GM15510 (cell line): ENCODE results near the gene NFE2L1.

Experiments
- POLR2A ChIP-seq: IDR thresholded peaks from 3 replicates; pipeline ENCODE4 v1.6.1; 2011; ENCODE audit warnings: borderline replicate concordance; ENCODE audit not compliant: insufficient read length; ENCODE audit errors: extremely low read depth

The NFE2L1 gene, protein sequence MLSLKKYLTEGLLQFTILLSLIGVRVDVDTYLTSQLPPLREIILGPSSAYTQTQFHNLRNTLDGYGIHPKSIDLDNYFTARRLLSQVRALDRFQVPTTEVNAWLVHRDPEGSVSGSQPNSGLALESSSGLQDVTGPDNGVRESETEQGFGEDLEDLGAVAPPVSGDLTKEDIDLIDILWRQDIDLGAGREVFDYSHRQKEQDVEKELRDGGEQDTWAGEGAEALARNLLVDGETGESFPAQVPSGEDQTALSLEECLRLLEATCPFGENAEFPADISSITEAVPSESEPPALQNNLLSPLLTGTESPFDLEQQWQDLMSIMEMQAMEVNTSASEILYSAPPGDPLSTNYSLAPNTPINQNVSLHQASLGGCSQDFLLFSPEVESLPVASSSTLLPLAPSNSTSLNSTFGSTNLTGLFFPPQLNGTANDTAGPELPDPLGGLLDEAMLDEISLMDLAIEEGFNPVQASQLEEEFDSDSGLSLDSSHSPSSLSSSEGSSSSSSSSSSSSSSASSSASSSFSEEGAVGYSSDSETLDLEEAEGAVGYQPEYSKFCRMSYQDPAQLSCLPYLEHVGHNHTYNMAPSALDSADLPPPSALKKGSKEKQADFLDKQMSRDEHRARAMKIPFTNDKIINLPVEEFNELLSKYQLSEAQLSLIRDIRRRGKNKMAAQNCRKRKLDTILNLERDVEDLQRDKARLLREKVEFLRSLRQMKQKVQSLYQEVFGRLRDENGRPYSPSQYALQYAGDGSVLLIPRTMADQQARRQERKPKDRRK

DNA sequence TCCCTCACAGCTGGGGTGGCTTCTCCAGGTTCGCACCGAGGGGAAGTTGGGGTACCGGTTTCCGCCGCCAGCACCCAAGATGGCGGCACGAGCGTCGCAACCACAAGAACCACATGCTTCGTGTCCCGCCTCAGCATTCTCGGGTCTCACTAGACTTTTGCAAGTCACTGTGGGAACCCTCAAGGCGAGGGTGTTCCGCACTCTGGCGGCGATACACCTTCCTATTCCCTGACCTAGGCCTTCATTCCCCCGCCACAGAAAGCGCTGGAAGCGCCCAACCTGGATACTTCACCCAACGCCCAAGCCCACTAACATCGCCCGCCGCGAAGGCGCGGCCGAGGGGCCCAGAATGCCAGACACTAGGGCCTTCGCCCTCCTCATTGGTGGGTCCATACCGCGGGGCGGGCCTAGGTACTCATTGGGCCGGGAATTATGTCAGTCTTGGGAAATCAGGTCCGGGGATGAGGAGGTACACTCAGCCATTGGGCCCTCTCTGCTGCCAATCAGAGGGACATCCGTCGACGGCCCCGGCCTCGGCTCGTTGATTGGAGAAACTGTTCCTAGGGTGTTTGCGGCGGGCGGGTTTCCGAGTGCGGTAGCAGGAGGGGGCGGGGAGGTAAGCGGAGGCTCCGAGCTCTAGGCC lies at the start of gene NFE2L1:
TSS of gene NFE2L1 (plus strand) at position 619 of the 643 bp plus-strand sequence. CDS start 2,760 bp downstream, outside the sequence.
- peak; percentile 79 for TF ChIP-seq POLR2A

DNA sequence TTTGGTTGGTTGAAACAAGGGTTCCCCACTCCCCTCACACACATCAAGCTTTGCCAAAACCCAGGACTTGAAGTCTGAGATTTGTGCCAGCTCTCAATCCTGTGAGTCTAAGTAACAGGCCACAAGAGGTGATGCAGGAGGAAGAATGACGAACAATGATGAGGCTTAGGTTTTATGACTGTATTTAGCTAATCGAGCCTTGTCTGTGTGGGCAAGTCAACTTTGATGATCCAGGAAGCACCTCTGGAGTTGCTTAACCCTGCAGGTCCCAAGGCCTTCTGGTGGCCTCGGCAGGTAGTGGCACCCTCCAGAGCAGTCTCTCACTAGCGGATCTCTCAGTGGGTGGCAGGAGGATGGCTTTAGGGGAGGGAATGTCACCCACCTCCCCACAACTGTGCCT lies 48.6 kb upstream of the NFE2L1 start:
- TF ChIP-seq POLR2A, result no peak

DNA sequence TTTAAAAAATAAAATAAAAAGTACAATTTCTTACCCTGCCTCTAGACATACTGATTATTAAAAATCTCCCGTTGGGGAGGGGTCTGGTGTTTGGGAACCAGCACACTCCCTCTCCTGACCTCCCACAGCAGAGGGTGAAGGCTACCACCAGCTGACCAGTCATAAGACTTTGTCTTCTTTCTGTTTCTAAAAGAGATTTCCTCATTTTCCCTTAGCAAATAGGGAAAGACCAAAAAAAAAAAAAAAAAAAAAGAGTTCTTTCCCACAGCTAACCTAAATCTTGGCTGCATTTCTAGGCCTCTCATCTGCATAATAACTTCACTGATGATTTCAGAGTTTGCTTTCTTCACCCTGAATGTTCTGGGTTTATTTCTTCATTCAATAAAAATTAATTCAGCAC lies 47.0 kb upstream of the NFE2L1 start:
- TF ChIP-seq POLR2A, result no peak

DNA sequence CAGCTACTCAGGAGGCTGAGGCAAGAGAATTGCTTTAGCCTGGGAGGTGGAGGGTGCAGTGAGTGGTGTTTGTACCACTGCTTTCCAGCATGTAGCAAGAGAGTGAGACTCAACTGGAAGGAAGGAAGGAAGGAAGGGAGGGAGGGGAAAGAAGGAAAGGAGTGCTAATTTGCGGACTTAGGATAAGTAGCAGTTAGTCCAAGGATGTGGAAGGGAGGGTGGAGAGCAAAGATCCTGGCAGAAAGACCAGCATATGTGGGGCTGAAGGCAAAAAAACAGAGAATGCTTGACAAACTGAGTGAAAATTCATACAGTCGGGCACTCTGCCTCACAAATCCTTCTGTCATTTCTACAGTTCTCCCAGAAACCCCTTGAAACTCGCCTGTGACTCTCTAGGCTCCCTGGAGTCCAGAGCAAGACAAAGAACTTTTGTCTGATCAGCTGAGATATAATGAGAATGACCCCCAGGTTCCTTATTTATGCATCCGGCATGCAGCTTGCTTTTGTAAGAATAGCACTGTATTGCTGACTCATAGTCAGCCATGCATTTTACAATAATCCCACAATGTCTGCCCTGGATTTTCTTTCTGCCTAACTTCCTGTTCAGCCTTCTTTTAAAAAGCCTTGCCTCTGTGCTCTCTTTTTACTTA lies 45.8 kb upstream of the NFE2L1 start:
- no peak for TF ChIP-seq POLR2A

DNA sequence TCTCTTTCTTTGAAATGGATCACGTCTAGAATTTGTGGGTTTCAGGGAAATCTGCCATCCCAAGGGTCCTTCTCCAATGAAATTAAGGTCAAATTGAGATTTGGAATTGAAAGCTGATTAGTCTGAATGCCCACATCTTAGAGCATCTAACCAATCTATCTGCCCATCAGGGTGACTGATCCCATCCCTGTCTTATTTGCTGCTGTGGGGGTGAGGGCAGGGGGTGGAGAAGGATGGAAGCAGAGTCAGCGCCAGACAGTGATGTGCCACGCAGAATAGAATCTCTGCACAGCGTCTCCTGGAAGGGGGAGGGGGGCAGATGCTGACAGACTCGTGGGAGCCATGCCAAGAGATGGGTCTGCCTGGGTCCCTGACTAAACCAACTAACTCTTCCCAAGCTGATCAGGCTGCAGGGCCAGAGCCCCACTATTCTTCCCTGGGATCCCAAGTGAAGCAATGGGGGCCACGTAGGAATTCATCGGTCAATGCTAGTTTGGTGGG lies 45.2 kb upstream of the NFE2L1 start:
- no peak for TF ChIP-seq POLR2A

DNA sequence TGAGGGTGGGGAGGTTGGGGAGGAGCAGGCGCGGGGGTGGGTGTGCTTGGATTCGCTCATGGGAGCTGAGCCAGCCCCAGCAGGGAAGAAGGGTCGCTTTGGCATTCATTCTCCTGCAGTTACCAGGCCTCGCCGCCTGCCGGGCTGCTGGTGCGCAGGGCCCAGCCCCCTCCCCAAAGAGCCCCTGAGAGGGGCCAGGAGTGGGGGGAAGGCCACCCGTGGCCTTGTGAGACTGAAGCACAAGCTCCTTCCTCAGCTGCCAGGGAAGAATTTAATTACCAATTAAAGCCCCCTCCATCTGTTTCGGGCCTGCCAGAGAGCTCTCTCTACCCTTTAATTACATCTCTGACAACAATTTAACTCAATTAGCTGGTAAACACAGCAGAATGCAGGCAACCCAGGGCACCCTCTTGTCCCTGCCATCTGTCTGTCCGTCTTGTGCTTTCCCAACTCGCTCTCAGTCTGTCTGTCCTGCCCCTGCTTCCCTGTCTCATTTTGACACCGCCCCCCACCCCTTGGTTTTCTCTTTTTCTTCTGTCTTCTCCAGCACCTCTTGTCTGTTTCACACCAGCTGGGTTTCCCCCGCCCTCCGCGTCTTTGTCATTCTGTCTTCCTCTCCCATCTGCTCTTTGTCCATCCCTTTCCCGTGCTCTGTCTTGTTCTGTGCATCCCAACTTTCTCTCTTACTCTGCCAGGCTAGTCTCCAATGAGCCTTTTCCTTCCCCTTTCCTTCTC lies 44.6 kb upstream of the NFE2L1 start:
- no peak for TF ChIP-seq POLR2A

DNA sequence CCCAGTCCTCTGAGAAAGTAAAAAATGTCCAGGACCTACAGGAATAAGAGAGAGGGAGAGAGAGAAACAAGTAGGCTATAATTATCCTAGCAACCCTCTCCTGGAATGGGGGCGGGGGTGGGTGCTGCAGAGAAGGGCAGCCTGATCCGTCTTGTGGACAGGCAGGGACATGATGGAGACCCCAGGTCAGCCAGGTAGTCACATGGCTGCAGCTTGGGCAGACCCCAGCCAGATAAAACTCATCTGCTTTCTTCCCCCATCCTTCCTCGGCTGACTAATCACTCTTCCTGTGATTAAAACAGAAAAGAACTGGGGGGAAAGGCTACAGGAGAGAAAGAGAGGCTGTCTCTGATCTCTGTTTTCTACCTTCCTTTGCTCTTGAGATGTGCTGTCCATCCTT lies 43.2 kb upstream of the NFE2L1 start:
- TF ChIP-seq POLR2A, result no peak

DNA sequence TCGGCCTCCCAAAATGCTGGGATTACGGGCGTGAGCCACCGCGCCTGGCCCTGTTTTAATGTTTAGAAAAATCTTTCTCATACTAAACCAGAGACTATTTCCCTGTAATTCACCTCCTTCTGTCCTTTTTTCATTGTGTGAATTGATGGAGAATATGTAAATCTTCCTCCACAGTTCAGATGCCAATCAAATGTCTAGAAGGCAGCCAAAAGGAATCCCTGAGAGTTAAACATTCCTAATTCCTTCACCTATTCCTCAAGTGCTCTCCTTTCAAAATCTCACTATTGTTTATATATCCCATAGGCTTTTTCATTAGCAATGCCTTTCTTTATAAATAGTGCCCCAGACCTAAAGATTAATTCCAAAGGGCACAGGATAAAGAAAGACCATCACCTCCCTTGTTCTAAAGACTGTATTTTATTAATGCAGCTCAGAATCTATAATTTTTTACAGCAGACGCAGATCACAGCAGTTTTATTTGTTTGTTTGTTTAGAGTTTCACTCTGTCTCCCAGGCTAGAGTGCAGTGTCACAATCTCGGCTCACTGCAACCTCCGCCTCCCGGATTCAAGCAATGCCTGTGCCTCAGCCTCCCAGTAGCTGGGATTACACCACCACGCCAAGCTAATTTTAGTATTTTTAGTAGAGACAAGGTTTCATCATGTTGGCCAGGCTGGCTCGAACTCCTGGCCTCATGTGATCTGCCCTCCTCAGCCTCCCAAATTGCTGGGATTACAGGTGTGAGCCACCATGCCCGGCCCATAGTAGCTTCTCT lies 41.0 kb upstream of the NFE2L1 start:
- TF ChIP-seq POLR2A, result no peak

DNA sequence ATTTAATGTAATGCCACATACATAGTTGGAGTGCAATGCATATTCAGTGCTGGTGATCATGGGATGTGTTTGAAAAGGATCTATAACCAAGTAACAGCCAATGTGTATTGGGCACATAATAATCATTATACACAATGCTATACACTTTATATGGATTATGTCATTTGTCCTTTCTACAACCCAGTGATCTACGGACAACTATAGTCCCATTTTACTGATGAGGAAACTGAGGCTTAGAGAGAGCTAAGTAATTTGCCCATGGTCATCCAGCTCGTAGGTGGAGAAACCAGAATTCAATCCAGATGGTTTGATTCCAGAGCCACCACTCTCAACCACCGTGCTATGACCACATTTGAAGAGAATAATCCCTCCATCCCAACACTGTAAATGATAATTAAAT lies 38.0 kb upstream of the NFE2L1 start:
- no peak for TF ChIP-seq POLR2A

DNA sequence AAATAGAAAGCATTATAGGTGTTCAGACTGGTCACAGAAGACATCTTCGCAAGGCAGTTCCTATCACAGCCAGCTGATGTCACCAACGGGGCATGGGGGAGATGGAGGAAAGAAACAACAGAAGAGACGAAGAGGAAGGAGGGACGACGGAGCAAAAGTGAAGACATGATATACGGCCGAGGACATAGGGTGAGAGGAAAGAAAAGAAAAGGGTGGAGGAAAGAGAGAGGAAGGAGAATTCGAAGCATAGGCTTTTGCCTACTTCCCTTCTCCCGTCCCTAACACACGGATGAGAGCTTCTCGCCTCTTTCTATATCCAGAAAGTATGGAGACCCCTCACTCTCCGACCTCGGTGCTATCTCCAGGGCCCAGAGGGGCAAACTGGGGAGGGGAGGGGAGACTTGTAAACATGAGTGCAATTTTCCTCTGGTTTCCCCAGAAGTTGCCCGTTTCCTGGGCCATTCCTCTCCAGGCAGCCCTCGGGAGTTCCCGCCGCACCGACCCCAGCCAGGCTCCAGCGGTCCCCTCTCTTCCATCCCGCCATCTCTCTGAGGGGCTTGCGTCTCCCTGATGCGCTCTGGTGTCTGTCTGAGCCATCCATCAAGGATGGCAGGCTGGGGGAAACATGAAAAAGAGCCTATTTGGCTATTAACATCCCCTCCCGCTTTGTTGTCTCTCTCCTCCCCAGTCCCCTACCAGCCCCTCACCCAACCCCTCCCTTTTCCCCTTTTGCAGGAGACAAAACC lies 36.6 kb upstream of the NFE2L1 start:
- TF ChIP-seq POLR2A, result no peak

DNA sequence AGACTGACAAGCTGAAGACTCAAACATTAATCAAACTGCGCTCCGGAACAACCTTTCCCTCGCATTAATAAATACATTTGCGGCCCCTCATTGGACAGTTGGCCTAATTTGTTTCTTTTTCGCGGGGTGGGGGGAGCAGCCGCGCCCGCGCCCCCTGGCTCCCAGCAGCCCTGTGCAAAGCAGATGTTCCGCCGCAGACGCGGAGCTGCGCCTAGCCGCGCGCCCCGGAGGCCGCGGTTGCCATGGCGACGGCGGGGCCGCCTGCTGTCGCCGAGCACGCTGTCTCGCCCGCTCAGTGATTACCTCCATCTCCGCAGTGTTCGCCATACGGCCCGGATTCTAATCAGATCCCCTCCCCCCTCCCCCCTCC lies 36.0 kb upstream of the NFE2L1 start:
- TF ChIP-seq POLR2A, result no peak

DNA sequence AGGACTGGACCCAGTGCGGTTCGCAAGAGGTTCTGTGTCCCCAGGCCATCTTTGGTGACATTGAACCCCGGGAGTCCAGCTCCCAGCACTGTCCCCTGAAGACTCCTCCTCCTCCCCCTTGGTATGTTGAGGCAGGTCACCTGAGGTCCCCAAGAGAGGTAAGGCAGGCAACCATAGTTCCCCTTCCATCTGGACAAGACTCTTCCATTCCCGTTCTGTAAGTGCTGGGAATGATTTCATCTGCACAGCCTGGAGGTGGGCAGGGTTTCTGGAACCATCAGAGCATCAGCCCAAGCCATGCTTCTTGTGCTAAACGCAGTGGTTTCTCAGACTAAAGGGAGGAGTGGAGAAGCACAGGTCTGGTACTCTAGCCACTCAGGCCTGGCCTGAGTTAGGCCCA lies 35.5 kb upstream of the NFE2L1 start:
- TF ChIP-seq POLR2A, result no peak
